Tibial nerve (tissue), 4 donors: Measurements from ENCODE around the gene DUS2. TPM values are rescaled to one million over a fixed set of nuclear protein-coding genes. Genes with fewer than 3 reads are reported as not detected.
"Not testable (repeated sequence)": the region's sequence is repeated elsewhere in the genome, so short reads cannot be mapped to it uniquely, and the experiment has no call there.

ENCODE experiments used
- DNase-seq, 2 donors: peaks; one replicate each; pipeline ENCODE4 v3.0.0-alpha.2; 2019; ENCODE audit warnings: low spot score in 2 of 2
- H3K27ac ChIP-seq, 4 donors: fragments of 200-600 bp; sonication (generic) in 3 of 4; one replicate each; pipeline ENCODE4 v1.5.1; 2017 to 2019; ENCODE audit warnings: mild to moderate bottlenecking in 1 of 4
- H3K27me3 ChIP-seq, 2 donors: fragments of 200-600 bp; sonication (generic) in 1 of 2; one replicate each; pipeline versions ENCODE4 v1.5.1 to v1.6.0; 2017 to 2019
- H3K36me3 ChIP-seq, 3 donors: fragments of 200-600 bp; sonication (generic); one replicate each; pipeline ENCODE4 v1.5.1; 2018 to 2019
- H3K4me1 ChIP-seq, 4 donors: fragments of 200-600 bp; sonication (generic) in 3 of 4; one replicate each; pipeline ENCODE4 v1.5.1; 2017 to 2019
- H3K4me3 ChIP-seq, 4 donors: fragments of 200-600 bp; sonication (generic) in 3 of 4; one replicate each; pipeline ENCODE4 v1.5.1; 2017 to 2019; ENCODE audit warnings: mild to moderate bottlenecking in 1 of 4, moderate library complexity in 1 of 4
- H3K9me3 ChIP-seq, 4 donors: fragments of 200-600 bp; sonication (generic) in 3 of 4; one replicate each; pipeline ENCODE4 v1.5.1; 2017 to 2019
- CTCF ChIP-seq, 5 experiments: fragments of 200-600 bp in 3 of 5; fragments of 450-650 bp in 2 of 5; sonication (generic) in 3 of 5; IDR thresholded peaks; one replicate each; pipeline ENCODE4 v1.5.1; 2016 to 2019; ENCODE audit warnings: antibody characterized with exemption in 5 of 5, mild to moderate bottlenecking in 3 of 5, moderate library complexity in 2 of 5
- EP300 ChIP-seq, 2 donors: sonication (generic); formaldehyde crosslinking; IDR thresholded peaks; one replicate each; pipeline ENCODE4 v1.6.1; 2017; ENCODE audit warnings: antibody characterized with exemption in 2 of 2, mild to moderate bottlenecking in 1 of 2
- POLR2A ChIP-seq, 2 donors: fragments of 450-650 bp; IDR thresholded peaks; one replicate each; pipeline ENCODE4 v1.6.1; 2017; ENCODE audit warnings: antibody characterized with exemption in 2 of 2, mild to moderate bottlenecking in 2 of 2, moderate library complexity in 2 of 2
- WGBS, 2 donors: methylation state at CpG; one replicate each; pipeline ENCODE4 v1.1.5; 2018; 5-methylcytosine and 5-hydroxymethylcytosine counted together
- total RNA-seq, 4 donors: library from RNA; depleted of rRNA; stranded (reverse); fragments of >200 nt; gene quantifications; one replicate each; pipeline ENCODE4 v1.1.0, GENCODE V29; 2016

The DUS2 gene
- total RNA-seq, 4 donors from 2014 or later: 4.7 to 31.2 (median 15.4) TPM

GRCh38 chr16:67993207-67994039, 29.7 kb upstream of the DUS2 start:
- Histone ChIP-seq H3K27me3 (no peaks in the 10 kb centered on the region), H3K36me3 (no peaks in the 10 kb centered on the region), H3K4me1 (peaks cover 0 to 15% (median 6%) of the 10 kb centered on the region in 4 donors), H3K27ac (peak overlapping the region; percentile 57 to 80 (median 73)), H3K4me3 (peak overlapping the region; percentile 20 to 46 (median 42)), H3K9me3 (no peaks in the 10 kb centered on the region)
- DNase-seq: peak; percentile 54
- TF ChIP-seq CTCF (IDR thresholded peaks at IDR 0.05) (peak; percentile 98 to 99 (median 99)), EP300 (IDR thresholded peaks at IDR 0.05) (peak in 1 of 2 donors; percentile 42), POLR2A (IDR thresholded peaks at IDR 0.05) (peak in 1 of 2 donors; percentile 20)
- WGBS, 2 donors: 11 to 17% methylated on average over 22 to 34 of the region's 39 CpGs

- Histone ChIP-seq H3K4me1 (peaks cover 0 to 15% (median 6%) of the 10 kb centered on the region in 4 donors), H3K4me3 (peak overlapping the region in 1 of 4 donors; percentile 38), H3K27ac (peak overlapping the region in 3 of 4 donors; percentile 69 to 80 (median 77))
- H3K36me3 ChIP-seq, H3K27me3 ChIP-seq, DNase-seq, H3K9me3 ChIP-seq: not testable (repeated sequence)
- 55 to 90% methylated on average over 2 of the region's 6 CpGs for WGBS, 2 donors
Measured at GRCh38 chr16:67994040-67994408, 29.1 kb upstream of the DUS2 start.

DNA sequence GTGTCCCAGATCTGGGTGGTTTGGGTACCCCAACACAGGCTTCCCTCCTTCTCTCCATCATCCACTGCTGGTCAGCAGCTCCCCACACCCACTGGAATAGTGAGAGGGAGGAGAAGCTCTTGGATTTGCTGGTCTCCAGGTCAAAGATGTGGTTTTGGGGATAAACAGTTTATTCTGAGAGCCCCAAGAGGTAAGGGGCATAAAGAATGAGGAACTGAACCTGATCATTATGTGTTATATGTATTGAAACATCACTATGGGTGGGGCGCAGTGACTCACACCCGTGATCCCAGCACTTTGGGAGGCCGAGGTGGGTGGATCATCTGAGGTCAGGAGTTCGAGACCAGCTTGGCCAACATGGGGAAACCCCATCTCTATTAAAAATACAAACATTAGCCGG, 27.7 kb upstream of the DUS2 start:
- no peak for DNase-seq
- WGBS, 2 donors: 70 to 72% methylated on average over 5 of the region's 5 CpGs
- Histone ChIP-seq H3K27ac (no peak overlapping the region), H3K4me3 (no peak overlapping the region), H3K36me3 (no peaks in the 10 kb centered on the region), H3K9me3 (no peaks in the 10 kb centered on the region), H3K27me3 (no peaks in the 10 kb centered on the region), H3K4me1 (peaks cover 0 to 21% (median 10%) of the 10 kb centered on the region in 4 donors)
- TF ChIP-seq CTCF (IDR thresholded peaks at IDR 0.05): no peak

DNA sequence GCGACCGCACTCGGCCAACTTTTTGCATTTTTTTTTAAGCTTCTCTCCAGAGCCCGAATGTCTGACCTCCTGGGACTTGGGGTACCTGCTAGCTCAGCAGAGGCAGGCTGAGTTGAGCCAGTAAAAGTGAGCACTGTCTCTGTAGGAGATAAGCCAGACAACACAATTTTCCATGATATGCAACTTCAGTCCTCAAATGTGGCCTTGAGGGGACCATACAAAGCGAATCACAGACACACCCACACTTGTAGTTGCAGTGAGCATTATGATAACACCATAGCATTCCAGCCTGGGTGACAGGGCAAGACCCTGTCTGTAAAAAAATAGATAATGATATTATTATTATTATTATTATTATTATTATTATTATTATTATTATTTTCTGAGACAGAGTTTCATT, 26.4 kb upstream of the DUS2 start:
- DNase-seq: no peak
- 86 to 88% methylated on average over 5 of the region's 5 CpGs for WGBS, 2 donors
- H3K9me3 ChIP-seq: no peaks in the 10 kb centered on the region
- no peak overlapping the region for H3K27ac ChIP-seq
- H3K4me1 ChIP-seq: peaks cover 0 to 21% (median 11%) of the 10 kb centered on the region in 4 donors
- no peak overlapping the region for H3K4me3 ChIP-seq
- TF ChIP-seq EP300 (IDR thresholded peaks at IDR 0.05): no peak
- no peak for TF ChIP-seq POLR2A (IDR thresholded peaks at IDR 0.05)
- no peak for TF ChIP-seq CTCF (IDR thresholded peaks at IDR 0.05)
- no peaks in the 10 kb centered on the region for H3K36me3 ChIP-seq
- H3K27me3 ChIP-seq: no peaks in the 10 kb centered on the region

- not testable (repeated sequence) for H3K27me3 ChIP-seq, H3K36me3 ChIP-seq, DNase-seq, H3K9me3 ChIP-seq
- WGBS, 2 donors: 94 to 100% methylated on average over 1 to 19 of the region's 36 CpGs
- Histone ChIP-seq H3K4me1 (peaks cover 0 to 16% (median 8%) of the 10 kb centered on the region in 4 donors), H3K27ac (peak overlapping the region in 1 of 4 donors; percentile 80), H3K4me3 (peak overlapping the region in 1 of 4 donors; percentile 34)
Measured at GRCh38 chr16:67998231-67998778, 24.8 kb upstream of the DUS2 start.
